GM21381 (cell line): ENCODE data around the gene VPS13D.
"Not testable (repeated sequence)": the region's sequence is repeated elsewhere in the genome, so short reads cannot be mapped to it uniquely, and the experiment has no call there.

Source experiments
- ATAC-seq: cut with Tn5 transposase; IDR thresholded peaks from one replicate; pipeline ENCODE4 v1.9.1; 2021; ENCODE audit warnings: mild to moderate bottlenecking, moderate library complexity; ENCODE audit not compliant: unreplicated experiment

VPS13D gene

DNA sequence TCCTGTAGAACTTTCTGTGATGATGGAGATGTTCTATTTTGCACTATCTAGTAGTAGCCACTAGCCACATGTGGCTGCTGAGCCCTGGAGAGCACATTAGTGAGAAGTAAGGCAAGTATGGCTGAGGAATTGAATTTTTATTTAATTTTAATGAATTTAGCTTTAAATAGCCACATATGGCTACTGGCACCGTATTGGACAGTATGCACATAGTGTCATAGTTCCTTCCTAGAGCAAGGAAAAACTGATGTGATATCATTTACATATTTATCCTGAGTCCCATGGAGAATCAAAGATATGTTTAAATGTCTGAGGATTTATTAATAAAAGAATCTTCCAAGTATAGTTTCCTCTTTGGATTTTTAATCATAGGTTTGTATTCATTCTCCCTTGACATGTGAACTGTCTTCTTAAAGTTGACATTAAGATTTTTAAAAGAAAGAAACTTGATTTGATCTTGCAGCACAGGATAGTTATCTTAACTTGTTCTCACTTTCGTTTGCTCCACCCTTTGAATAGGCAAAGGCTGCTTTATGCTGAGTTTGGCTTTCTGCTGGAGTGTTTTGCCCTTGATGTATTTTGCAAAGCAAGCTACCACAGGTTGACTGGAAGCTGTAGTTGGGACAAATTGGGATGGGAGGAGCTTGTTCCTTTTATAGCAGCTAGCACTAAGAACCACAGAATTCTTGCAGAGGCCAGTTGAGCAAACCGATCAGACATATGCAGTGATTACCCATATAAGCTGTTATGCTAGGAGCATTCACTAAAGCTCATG is 129.7 kb downstream of the VPS13D start:
- no peak for ATAC-seq

DNA sequence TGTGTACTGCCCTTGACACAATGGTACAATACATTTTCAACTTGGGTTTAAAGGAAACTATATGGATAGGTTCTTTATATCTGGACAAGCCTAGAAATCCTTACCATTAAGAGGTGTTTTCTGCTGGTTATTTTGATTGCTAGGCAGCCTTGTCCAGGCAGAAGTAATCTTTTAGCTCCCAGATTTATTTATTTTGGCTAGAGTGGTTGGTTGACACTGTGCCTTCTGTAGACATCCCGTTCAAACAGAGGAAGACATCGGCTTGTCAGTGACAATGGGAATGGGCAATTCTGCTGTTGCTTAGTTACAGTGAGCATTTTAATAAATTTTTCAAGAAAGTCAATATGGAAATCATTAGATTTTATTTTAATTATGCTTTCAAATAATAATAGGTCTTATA is 138.8 kb downstream of the VPS13D start:
- ATAC-seq: no peak

DNA sequence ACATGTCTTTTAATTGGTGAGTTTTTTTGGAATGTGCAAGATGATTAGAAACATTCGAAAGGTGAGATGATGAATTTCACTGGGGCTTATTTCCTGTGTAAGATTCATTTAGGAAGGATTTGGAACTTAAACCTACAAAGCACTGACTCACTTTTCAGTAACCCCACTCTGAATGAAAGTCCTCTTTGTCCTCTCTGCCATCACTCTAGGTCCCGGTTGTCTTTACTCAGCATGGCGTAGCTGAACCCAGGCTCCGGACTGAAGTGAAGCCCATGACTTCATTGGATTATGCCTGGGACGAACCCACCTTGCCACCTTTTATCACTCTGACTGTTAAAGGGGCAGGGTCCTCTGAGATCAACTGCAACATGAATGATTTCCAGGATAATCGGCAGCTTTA is 139.4 kb downstream of the VPS13D start:
- no peak for ATAC-seq

DNA sequence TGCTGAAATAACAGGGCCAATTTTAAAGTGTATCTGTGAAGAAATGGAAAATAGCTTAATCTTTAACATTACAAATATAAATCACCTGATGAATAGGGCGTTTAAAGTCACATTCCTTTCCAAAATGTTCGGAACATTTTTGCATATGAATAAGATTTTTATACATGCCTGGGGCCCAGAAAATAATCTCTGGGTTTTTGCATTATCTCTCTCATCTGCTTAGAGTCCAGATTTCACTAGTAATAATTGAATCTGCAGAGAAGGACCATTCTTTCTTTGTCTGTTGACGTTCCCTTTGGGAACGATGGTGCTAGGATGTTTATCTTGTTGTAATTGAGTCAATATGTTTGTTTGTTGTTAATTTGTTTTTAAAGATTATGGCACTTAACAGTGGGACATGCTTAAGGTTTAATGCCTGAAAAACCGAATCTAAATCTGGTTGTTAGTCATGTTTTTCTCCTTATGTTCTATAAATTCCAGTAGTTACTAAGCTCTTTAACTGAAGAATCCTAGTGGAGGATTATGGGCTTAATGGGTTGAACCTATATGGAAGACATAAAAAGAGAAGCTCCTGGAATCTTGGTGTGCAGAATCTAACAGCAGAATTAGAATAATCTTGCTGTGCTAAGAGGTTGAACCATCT is 140.6 kb downstream of the VPS13D start:
- ATAC-seq: no peak

DNA sequence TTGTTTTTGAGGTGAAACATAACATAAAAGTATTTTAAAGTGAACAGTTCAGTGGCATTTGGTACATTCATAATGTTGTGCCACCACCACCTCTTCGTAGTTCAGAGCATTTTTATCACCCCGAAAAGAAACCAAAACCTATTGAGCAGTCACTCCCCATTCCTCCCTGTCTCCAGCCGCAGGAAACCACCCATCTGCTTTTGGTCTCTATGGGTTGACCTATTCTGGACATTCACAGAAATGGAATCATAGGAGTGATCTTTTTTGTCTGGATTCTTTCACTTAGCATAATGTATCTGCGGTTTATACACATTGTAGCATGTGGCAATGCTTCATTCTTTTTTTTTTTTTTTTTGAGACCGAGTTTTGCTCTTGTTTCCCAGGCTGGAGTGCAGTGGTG is 141.2 kb downstream of the VPS13D start:
- ATAC-seq: no peak

DNA sequence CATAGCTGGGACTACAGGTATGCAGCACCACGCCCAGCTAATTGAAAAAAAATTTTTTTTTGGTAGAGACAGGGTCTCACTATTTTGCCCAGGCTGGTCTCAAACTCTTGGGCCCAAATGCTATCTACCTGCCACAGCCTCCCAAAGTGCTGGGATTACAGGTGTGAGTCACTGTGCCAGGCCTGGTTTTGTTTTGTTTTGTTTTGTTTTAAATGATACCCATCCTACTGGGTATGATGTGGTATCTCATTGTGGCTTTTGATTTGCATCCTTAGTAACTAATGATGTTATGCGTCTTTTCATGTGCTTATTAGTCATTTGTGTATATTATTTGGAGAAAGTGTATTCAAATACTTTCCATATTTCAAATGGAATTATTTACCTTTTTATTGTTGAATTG is 142.3 kb downstream of the VPS13D start:
- no peak for ATAC-seq

DNA sequence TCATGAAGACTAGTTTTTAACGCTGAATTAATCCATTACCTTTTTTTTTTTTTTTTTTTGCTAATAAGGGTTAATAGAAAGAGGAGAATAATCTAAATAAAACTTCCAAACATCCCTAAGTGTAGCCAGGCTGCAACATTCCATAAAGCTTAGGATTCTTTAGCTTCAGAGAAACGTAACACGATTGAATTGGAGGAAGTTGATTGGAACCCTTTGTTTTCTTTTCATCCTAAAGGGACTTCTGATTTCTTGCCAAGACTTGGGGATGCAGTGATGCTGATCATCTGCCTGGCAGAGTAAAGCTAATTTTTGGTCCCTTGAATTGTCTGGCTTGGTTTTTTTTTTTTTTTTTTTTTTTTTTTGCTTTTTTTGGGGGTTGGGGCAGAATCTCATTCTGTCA is 142.9 kb downstream of the VPS13D start:
- ATAC-seq: no peak

DNA sequence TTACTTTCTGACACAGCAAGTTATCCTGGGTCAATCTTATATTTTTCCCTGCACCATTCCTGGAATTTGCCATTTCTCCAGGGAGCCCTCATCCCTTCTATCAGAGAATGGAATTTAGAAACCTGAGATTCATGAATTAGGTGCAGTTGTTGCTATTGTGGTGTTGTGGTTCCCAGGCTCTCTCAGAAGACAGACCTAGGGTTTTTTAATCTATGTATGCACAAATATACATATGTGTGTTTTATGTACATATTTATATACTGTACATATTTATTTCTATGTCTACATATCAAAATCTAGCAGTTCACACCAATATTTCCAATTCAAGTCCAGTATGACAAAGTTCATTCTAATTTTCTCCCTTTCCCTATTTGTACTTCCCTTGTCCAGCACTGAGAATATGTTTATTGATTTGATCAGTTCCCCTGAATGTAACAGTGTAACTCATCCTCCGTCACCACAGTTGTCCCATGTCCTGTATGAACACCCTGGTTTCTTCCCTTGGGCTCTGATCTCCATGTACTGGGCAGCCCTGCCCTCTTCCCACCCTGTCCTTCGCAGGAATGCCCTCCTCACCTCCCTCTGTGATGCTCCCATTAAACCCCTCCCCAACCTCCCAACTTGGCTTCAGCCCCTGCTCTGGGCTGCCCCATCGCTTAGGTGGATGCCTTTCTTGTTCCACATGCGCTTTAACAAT is 145.5 kb downstream of the VPS13D start:
- no peak for ATAC-seq

DNA sequence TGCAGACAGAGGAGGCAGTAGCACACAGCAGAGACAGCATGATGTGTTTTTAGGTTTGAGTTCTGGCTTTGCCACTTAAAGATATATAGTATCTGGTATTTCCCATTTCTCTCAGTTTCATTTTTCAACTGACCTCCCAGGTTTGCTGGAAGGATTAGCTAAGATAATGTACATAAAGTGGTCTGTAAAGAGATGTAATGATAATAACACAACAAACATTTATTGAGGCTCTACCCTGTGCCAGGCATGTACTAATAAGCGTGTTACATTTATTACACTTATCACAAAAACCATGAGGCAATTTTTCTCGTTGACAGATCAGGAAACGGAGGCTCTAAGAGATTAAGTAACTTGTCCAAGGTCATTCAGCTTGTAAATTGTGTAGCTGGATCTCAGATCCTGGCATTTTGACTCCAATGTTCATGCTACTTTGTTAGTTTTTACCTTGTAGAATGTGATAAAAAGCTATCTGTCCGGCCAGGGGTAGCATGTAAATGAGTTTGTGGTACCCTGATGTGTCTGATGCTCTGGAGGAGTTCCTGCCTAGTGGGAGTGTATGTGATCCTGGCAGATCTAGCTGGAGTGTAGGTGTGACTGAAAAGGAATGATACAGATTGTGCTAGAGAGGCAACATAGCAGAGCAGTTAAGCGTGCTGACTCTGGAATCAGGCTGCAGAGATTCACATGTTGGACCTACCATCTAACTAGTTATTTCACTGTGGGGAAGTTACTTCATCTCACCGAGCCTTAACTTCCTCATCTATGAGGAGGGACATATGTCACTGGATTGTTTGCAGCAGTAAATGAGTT is 146.6 kb downstream of the VPS13D start:
- ATAC-seq: no peak

DNA sequence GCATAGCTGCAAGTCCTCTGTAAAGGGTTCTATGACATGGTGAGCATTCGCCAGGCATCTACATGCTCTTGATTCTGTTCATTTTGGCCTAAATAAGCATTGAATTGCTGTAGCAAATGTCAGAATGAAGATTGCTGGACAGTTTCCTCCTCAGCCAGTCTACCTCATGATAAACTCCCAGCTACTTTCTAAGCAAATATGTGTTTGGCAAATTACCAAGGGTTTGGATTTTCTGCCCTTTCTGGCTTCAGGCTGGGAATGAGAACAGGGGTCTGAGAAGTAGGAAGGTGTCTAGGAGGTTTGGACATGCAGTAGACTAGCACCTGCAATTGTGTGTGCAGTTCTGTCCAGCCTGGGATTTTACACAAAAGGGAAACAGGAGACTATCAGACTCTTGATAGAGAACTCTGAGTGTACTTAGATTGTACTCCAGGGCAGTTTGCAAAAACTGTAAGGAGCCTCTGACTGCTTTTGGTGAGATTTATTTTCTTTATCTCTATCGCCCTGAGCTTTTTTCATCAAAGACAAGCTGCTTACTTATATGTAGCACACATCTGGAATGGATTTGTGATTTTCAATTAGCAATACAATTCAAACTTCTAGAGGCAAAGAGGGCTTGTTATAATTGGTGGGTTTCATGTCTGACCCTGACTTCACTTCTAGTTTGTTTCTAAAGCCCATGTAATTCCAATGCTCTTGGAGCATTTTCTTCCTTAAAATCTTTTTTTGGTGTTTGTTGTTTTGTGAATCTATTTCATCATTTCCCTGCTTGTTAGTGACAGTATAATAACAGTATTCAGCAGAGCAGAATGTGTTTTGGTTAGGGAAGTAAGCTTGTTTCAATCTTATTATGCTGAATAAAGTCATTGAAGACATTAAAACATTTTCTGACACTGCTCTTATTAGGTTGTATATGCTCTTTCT is 150.8 kb downstream of the VPS13D start:
- ATAC-seq: no peak

DNA sequence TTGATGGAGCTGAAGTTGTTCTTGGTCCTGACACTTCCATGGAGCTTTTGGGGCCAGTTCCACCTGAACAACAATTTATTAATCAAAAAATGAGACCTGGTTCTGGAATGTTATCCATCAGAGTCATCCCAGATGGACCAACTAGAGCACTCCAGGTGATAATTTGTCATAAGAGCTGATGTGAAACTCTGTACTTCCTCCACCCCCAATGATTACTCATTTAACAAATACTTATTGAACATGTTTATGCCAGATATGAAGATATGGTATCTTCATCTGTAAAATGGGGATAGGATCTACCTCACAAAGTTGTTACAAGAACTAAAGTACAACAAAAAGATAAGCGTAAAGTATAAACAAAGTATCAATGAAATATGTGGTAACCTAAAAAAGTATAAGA is 153.2 kb downstream of the VPS13D start:
- no peak for ATAC-seq

DNA sequence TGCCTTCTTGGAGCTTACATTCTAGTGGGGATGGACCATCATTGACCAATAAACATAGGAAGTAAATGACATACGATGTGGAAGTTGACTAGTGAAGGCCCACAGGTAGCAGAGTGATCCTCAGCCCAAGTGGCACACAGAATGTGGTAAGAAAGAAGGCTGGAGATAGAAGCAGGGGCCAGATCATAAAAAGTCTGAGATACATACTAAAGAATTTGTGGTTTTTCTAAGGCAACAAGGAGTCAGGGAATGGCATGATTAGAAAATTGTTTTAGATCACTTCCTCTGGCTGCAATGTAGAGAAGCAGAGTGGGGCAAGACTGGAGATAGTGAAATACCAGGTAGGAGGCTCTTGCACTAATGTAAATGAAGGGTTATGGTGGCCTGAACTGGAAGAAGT is 154.0 kb downstream of the VPS13D start:
- ATAC-seq: no peak

DNA sequence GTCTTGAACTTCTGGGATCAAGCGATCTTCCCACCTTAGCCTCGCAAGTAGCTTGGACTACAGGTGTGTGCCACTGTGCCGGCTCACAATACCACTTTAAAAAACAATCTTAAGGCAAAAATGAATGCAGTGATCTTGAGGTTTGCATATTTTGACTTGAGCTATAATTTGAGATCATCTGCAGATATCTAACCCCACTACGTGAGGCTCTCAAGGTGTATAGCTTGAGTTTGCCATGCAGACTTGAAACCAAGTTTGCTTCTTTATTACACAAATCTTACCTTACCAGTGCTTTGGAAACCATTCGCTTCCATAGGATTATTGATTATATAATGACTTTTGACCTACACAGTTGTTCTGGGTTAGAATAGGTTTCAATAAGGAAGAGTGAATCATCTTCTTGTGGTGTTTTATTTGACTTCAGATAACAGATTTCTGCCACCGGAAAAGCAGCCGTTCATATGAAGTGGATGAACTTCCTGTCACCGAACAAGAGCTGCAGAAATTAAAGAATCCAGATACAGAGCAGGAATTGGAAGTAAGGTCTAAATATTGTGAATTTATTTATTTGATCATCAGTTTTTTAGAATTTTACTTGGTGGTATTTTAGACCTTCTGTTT is 155.1 kb downstream of the VPS13D start:
- ATAC-seq: no peak

DNA sequence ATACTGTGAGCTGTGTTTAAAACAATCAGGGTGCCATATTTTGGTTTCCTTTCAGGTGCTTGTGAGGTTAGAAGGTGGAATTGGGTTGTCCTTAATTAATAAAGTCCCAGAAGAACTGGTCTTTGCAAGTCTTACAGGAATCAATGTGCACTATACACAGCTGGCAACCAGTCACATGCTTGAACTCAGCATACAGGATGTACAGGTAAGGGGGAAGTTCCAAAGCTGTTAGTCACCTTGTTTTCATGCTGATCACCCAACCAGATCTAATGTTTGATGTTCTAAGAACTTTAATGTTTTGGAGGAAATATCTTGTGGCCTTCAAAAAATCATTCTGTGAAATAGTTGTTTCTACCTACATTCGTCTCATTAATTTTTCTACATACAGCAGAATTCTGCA is 156.3 kb downstream of the VPS13D start:
- no peak for ATAC-seq

DNA sequence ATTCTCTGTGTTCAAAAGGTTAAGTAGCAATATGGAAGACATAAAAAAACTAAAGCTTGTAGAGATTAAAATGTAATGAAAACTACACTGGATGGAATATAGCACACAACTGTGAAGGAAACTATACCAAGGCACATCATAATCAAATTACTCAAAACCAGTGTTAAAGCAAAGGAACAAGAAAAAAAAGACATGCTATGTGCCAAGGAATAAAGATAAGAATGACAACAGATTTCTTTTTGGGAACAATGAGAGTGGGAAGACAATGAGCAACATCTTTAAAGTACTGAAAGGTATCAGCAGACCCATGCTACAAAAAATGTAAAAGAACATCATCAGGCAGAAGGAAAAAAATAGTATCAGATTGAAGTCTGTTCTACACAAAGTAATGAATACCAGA is 157.8 kb downstream of the VPS13D start:
- ATAC-seq: no peak

DNA sequence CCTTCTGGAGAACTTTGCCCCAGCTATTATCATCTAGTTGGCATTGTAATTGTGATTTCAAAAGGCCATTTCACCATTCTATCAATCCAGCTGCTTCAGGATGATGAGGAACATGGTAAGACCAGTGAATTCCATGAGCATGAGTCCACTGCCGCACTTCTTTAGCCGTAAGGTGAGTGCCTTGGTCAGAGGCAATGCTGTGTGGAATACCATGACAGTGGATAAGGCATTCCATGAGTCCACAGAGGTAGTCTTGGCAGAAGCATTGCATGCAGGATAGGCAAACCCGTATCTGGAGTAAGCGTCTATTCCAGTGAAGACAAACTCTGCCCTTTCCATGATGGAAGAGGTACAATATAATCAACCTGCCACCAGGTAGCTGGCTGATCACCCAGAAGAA is 160.5 kb downstream of the VPS13D start:
- not testable (repeated sequence) for ATAC-seq

DNA sequence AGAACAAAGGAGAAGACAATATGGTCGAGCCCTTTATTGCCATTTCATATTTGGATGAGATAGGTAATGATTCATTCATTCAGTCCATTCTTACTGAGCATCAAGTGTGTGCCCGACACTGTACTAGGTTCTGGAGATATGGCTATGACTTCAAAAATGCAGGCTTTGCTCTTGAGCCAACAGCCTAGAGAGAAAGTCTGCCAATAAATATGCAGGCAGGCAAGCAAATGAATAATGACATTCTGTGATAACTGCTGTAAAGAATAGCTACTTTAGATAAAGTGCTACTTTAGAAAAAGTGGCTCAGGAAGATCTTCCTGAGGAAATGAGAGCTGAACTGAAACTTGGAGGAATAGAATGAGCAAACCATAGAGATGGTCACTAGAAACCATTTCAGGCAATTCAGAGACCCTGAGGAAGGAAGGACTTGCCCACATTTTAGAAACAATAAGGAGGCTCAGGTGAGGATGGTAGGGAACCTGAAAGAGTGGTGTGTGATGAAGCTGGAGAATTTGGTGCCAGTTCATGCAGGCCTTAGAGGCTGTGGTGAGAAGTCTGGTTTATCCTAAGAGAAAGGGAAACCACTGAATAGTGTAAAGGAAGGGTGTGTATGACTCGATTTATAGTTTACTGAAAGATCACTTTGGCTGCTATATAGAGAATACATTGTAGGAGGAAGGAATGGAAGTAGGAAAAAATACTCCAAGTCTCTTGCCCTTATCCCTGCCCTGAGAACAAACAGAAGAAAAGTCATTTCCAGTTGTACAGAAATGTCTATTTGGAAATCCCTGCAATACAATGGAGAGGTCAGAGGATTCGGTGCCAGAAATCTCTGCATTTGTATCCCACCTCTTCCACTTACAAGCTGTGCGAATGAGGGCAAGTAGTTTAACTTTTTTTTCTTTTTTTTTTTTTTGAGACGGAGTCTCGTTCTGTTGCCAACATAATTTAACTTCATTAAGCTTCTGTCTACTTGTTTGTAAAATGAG is 167.9 kb downstream of the VPS13D start:
- no peak for ATAC-seq

DNA sequence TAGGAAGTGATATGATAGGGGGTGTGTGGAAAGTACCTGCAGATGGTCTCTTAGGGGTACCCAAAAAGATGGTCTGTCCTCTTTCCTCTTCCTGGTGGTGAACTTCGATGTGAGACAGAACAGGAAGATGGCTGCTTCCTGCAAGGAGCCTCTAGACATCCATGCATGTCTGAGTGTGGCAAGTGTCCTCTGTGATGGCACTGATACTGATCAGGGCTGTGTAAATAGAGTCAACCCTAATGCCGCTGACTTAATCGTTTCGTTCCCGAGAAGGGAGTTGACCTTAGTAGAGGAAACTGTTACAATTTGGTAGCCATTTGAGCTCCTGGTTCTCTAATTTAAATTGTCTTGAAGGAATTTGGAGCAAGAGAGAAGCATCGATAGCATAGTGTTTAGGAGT is 168.6 kb downstream of the VPS13D start:
- no peak for ATAC-seq
